SU-DHL-6 (cell line): ENCODE results near the gene ITPR1.

ENCODE experiments used
- H2AFZ ChIP-seq: fragments of 200-600 bp; sonication (generic); 2 replicates; pipeline ENCODE4 v1.6.1; 2014; ENCODE audit warnings: low read depth, mild to moderate bottlenecking, moderate library complexity, mixed read lengths, antibody characterized with exemption, low read length; ENCODE audit not compliant: severe bottlenecking
- H3F3A ChIP-seq: fragments of 200-600 bp; shearing (Covaris generic); 2 replicates; pipeline ENCODE4 v1.6.0; 2016; ENCODE audit warnings: antibody characterized with exemption, mild to moderate bottlenecking; ENCODE audit not compliant: insufficient read depth
- H3K27ac ChIP-seq: fragments of 200-600 bp; sonication (generic); 2 replicates; pipeline ENCODE4 v1.5.1; 2016; ENCODE audit warnings: low read depth, mild to moderate bottlenecking, low read length, moderate library complexity, mixed read lengths
- H3K27me3 ChIP-seq: fragments of 200-600 bp; sonication (generic), shearing (Covaris generic); 2 replicates; pipeline ENCODE4 v1.6.0; 2014; ENCODE audit warnings: mild to moderate bottlenecking, low read length
- H3K36me3 ChIP-seq: fragments of 200-600 bp; sonication (generic); 2 replicates; pipeline ENCODE4 v1.6.1; 2014; ENCODE audit warnings: mild to moderate bottlenecking, low read length, mixed read lengths
- H3K4me2 ChIP-seq: fragments of 300-600, 200-600 bp; shearing (Covaris generic), sonication (generic); 2 replicates; pipeline ENCODE4 v1.6.0; 2014; ENCODE audit warnings: low read length, low read depth, mild to moderate bottlenecking; ENCODE audit not compliant: poor library complexity, severe bottlenecking
- H3K4me3 ChIP-seq: fragments of 200-600 bp; sonication (generic); 2 replicates; pipeline ENCODE4 v1.5.1; 2014; ENCODE audit warnings: antibody characterized with exemption, low read length, mild to moderate bottlenecking, mixed read lengths; ENCODE audit not compliant: insufficient read depth, poor library complexity, severe bottlenecking
- H3K79me2 ChIP-seq: fragments of 200-600 bp; sonication (generic); 2 replicates; pipeline ENCODE4 v1.6.1; 2014; ENCODE audit warnings: mild to moderate bottlenecking, low read length, moderate library complexity; ENCODE audit not compliant: insufficient read depth
- H3K9ac ChIP-seq: fragments of 200-600 bp; sonication (generic); 2 replicates; pipeline ENCODE4 v1.7.0; 2014; ENCODE audit warnings: mild to moderate bottlenecking, low read length
- H3K9me2 ChIP-seq: fragments of 200-600 bp; sonication (generic); replicated peaks from 2 replicates; pipeline ENCODE4 v1.6.1; 2014; ENCODE audit warnings: low read length; ENCODE audit not compliant: insufficient read depth
- H3K9me3 ChIP-seq: fragments of 200-600 bp; sonication (generic); 2 replicates; pipeline ENCODE4 v1.6.1; 2014; ENCODE audit warnings: low read length, mixed read lengths; ENCODE audit not compliant: insufficient read depth
- H4K20me1 ChIP-seq: fragments of 200-600 bp; sonication (generic); 2 replicates; pipeline ENCODE4 v1.6.1; 2014; ENCODE audit warnings: low read depth, mild to moderate bottlenecking, antibody characterized with exemption, low read length, moderate library complexity, mixed read lengths
- EZH2phosphoT487 ChIP-seq: fragments of 200-600 bp; sonication (generic), shearing (Covaris generic); conservative IDR thresholded peaks from 2 replicates; pipeline ENCODE4 v1.6.1; 2018; ENCODE audit warnings: mild to moderate bottlenecking, antibody characterized with exemption, low read length, moderate library complexity, mixed read lengths
- TF ChIP-seq, protein P1 (sequence below): fragments of 200-600 bp; sonication (generic); IDR thresholded peaks from one replicate; pipeline ENCODE4 v1.5.1; 2017; ENCODE audit warnings: antibody characterized with exemption, mild to moderate bottlenecking, low read length, moderate library complexity; ENCODE audit not compliant: insufficient read depth, poor library complexity, severe bottlenecking

Gene ITPR1

DNA sequence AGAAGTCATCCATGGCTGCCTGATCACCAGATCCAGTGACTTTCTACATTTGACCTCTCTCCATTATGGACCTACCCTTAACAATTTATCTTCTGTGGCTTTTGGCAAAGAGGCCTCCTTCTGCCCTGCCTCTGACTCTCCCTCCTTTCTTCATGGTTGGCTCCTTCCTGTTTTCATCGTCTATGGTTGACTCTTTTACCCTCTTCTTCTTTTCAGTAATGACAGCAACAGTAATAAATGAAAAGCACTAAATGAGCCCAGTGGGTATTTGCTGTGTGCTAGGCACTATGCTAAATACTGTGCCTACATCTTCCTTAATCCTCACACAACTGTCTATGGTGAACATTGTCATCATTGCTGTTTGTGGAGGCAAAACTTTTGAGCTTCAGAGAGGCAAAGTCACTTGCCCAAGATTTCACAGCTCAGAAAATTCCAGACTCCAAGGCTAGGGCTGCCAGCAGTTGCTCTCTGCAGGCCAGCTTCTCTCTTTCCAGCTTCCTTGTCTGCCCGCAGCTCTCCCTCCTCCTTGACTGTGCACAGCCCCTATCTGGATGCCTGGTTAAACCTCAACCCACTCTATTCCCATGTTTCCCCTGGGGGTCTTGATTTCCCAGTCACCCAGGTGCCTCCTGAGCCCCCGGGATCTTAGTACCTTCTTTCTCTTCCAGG lies 24.6 kb downstream of the ITPR1 start:
- TF ChIP-seq, protein P1, sequence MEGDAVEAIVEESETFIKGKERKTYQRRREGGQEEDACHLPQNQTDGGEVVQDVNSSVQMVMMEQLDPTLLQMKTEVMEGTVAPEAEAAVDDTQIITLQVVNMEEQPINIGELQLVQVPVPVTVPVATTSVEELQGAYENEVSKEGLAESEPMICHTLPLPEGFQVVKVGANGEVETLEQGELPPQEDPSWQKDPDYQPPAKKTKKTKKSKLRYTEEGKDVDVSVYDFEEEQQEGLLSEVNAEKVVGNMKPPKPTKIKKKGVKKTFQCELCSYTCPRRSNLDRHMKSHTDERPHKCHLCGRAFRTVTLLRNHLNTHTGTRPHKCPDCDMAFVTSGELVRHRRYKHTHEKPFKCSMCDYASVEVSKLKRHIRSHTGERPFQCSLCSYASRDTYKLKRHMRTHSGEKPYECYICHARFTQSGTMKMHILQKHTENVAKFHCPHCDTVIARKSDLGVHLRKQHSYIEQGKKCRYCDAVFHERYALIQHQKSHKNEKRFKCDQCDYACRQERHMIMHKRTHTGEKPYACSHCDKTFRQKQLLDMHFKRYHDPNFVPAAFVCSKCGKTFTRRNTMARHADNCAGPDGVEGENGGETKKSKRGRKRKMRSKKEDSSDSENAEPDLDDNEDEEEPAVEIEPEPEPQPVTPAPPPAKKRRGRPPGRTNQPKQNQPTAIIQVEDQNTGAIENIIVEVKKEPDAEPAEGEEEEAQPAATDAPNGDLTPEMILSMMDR = no peak
- TF ChIP-seq EZH2phosphoT487 = no peak
- Histone ChIP-seq H3K9me2 (no peaks in the 10 kb centered on the region), H3K27ac (no peak overlapping the region), H3K4me3 (no peak overlapping the region), H3K36me3 (no peaks in the 10 kb centered on the region), H4K20me1 (no peaks in the 10 kb centered on the region), H2AFZ (no peak overlapping the region), H3K9me3 (no peaks in the 10 kb centered on the region), H3K4me2 (no peak overlapping the region), H3K79me2 (no peaks in the 10 kb centered on the region), H3F3A (no peaks in the 10 kb centered on the region), H3K9ac (no peak overlapping the region), H3K27me3 (no peaks in the 10 kb centered on the region)

DNA sequence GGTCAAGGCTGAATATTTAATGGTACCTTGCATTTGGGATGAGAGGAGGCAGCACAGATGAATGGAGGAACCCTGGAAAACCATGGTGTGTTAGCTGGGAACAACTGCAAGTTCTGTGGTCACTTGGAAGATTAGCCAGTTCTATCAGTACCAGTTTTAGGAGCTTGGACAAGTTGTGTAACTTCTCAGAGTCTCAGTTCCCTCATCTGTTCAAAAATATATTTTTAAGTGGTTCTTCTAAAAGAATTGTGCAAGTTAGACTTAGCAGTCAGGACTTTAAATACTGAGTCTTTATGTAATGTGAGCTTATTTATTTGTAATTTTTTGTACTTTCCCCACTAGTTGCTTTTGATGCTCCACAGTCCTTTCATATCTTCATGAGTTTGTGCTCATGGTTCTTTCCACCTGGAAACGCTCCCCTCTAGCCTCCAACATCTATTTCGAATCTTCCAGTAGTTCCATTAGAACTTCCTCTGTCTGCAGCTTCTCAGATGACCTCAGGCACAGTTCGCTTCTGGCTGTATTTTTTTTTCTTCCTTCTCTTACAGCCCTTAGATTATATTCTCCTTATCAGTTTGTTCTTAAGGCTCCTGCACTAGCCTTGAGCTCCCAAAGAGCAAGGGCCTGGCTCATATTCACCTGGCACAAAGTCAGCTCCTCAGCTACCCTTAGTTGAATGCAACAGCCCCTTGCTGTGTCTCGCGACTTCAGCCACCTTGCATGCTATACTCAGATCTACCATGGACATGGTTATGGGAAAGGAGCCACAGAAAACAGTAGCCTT lies 27.1 kb downstream of the ITPR1 start:
- Histone ChIP-seq H3K27ac (no peak overlapping the region), H3K4me2 (no peak overlapping the region), H3K9ac (no peak overlapping the region), H3F3A (no peaks in the 10 kb centered on the region), H3K36me3 (no peaks in the 10 kb centered on the region), H3K27me3 (no peaks in the 10 kb centered on the region), H3K9me3 (no peaks in the 10 kb centered on the region), H3K4me3 (no peak overlapping the region), H3K9me2 (no peaks in the 10 kb centered on the region), H3K79me2 (no peaks in the 10 kb centered on the region), H4K20me1 (no peaks in the 10 kb centered on the region), H2AFZ (no peak overlapping the region)
- TF ChIP-seq, protein P1 = no peak
- TF ChIP-seq EZH2phosphoT487 = no peak

GRCh38 chr3:4522947-4523346 lies 29.8 kb downstream of the ITPR1 start:
- Histone ChIP-seq H3K9me3 (no peaks in the 10 kb centered on the region), H3K79me2 (no peaks in the 10 kb centered on the region), H3F3A (no peaks in the 10 kb centered on the region), H3K9me2 (no peaks in the 10 kb centered on the region), H3K9ac (no peak overlapping the region), H3K36me3 (no peaks in the 10 kb centered on the region), H2AFZ (no peak overlapping the region), H3K27me3 (no peaks in the 10 kb centered on the region), H4K20me1 (no peaks in the 10 kb centered on the region), H3K27ac (no peak overlapping the region), H3K4me2 (no peak overlapping the region), H3K4me3 (no peak overlapping the region)
- TF ChIP-seq, protein P1 = no peak
- TF ChIP-seq EZH2phosphoT487 = no peak
